ENCODE measurements around the gene ARHGEF7.

DNA sequence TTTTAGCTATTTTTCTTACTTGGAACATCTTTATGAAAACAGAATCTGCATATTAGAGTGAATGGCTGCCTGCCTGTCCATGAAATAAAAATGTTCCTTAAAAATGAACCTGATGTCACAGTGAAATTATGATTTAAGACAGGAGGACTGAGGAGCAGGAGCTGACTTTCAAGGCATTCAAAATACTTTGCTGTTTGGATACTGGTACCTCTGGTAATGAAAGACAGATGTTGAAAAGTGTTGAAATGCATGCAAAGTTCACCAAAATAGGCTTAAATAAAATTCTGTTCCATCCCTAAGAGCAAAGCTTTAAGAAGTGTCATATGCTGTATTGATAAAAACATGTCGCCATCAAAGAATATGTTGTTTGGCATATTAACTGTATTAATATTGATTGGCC is 1.7 kb downstream of the ARHGEF7 start:
- TF ChIP-seq GATA2 (IDR thresholded peaks at IDR 0.05; ENCODE audit: low read depth, low read length) (no peak), GATA3 (IDR thresholded peaks at IDR 0.05; ENCODE audit: low read depth, low read length) (no peak)

Data from SH-SY5Y (cell line).